HCT116 (cell line): ENCODE results near the gene SPX. TPM values are rescaled to one million over a fixed set of nuclear protein-coding genes. Genes with fewer than 3 reads are reported as not detected.

Source experiments
- ATAC-seq: fragments of 200-7000 bp; cut with Tn5 transposase; 2 replicates; pipeline ENCODE4 v1.9.1; 2020; ENCODE audit warnings: mild to moderate bottlenecking, moderate library complexity
- BruUV-seq: library from RNA; stranded (reverse); fragments of 400-500 nt; replicated peaks from 2 replicates; lab custom pipeline; 2021; lab: Mats Ljungman, UMichigan
- CTCF ChIA-PET: fragments of 300-600 bp; sonication (Branson Sonifier 250); formaldehyde crosslinking; loops from one replicate; lab custom pipeline; 2021; ENCODE audit warnings: antibody characterized with exemption; lab: Charles Lee
- POLR2A ChIA-PET: fragments of 300-600, 350-600 bp; sonication (Branson Sonifier 250); formaldehyde crosslinking; loops from one replicate; lab custom pipeline; 2021; ENCODE audit warnings: antibody characterized with exemption; lab: Charles Lee
- RAD21 ChIA-PET, 2 experiments: fragments of 300-600 bp; sonication (Branson Sonifier 250); formaldehyde crosslinking; loops; one replicate each; lab custom pipeline; 2023; ENCODE audit warnings: low total read pairs in 2 of 2; ENCODE audit not compliant: uncharacterized antibody in 2 of 2, unreplicated experiment in 2 of 2, low non-redundant PET in 1 of 2; lab: Charles Lee
- DNase-seq: peaks from one replicate; pipeline ENCODE4 v3.0.0-alpha.2; 2010; ENCODE audit warnings: low read depth, low spot score
- H2AFZ ChIP-seq: fragments of 200-600 bp; shearing (Covaris generic), sonication (generic); 2 replicates; pipeline ENCODE4 v1.6.1; 2017; ENCODE audit warnings: low read depth, mixed run types, mixed read lengths, antibody characterized with exemption, low read length; ENCODE audit not compliant: poor library complexity, severe bottlenecking
- H3K27ac ChIP-seq: 2 replicates; pipeline ENCODE4 v1.5.1; 2012; ENCODE audit warnings: low read depth, low read length
- H3K27me3 ChIP-seq: fragments of 200-600 bp; sonication (generic); 2 replicates; pipeline ENCODE4 v1.6.1; 2016; ENCODE audit warnings: mixed run types, low read length, mixed read lengths; ENCODE audit not compliant: insufficient read depth
- H3K36me3 ChIP-seq, 2 experiments: fragments of 200-500 bp in 1 of 2; fragments of 200-600 bp in 1 of 2; sonication (Bioruptor generic) in 1 of 2; sonication (generic) in 1 of 2; 2 replicates each; pipeline versions ENCODE4 v1.5.1 to v1.6.1; 2014 to 2016; ENCODE audit warnings: low read length in 2 of 2, inconsistent platforms in 1 of 2, mixed read lengths in 1 of 2, mixed run types in 1 of 2; ENCODE audit not compliant: insufficient read depth in 2 of 2, control insufficient read depth in 1 of 2
- H3K4me1 ChIP-seq, 2 experiments: fragments of 200-600 bp in 1 of 2; sonication (generic) in 1 of 2; 2 replicates each; pipeline versions ENCODE4 v1.5.1 to v1.6.1; 2012 to 2017; ENCODE audit warnings: low read length in 2 of 2, inconsistent platforms in 1 of 2, mild to moderate bottlenecking in 1 of 2, mixed read lengths in 1 of 2, mixed run types in 1 of 2, moderate library complexity in 1 of 2; ENCODE audit not compliant: insufficient read depth in 2 of 2, control insufficient read depth in 1 of 2
- H3K4me2 ChIP-seq: fragments of 200-600 bp; sonication (generic); 2 replicates; pipeline ENCODE4 v1.6.1; 2017; ENCODE audit warnings: mixed run types, low read length, mixed read lengths
- H3K4me3 ChIP-seq, 2 experiments: fragments of 200-600 bp in 1 of 2; sonication (generic) in 1 of 2; replicated peaks in 1 of 2; 2 replicates each; pipeline ENCODE4 v1.5.1; 2011 to 2016; ENCODE audit warnings: low read length in 2 of 2, control low read depth in 1 of 2, low read depth in 1 of 2, mild to moderate bottlenecking in 1 of 2, mixed read lengths in 1 of 2, mixed run types in 1 of 2
- H3K79me2 ChIP-seq: fragments of 200-600 bp; sonication (generic); 2 replicates; pipeline ENCODE4 v1.6.1; 2017; ENCODE audit warnings: mild to moderate bottlenecking, mixed run types, low read length, moderate library complexity, mixed read lengths; ENCODE audit not compliant: insufficient read depth
- H3K9ac ChIP-seq: fragments of 200-600 bp; sonication (generic); 2 replicates; pipeline ENCODE4 v1.6.1; 2016; ENCODE audit warnings: low read length, mixed read lengths
- H3K9me2 ChIP-seq: fragments of 200-600 bp; sonication (generic), shearing (Covaris generic); 2 replicates; pipeline ENCODE4 v1.6.1; 2017; ENCODE audit warnings: mixed run types, mild to moderate bottlenecking, moderate library complexity; ENCODE audit not compliant: insufficient read depth
- H3K9me3 ChIP-seq, 2 experiments: fragments of 200-500 bp in 1 of 2; fragments of 200-600 bp in 1 of 2; sonication (Bioruptor generic) in 1 of 2; sonication (generic) in 1 of 2; 2 replicates each; pipeline ENCODE4 v1.6.1; 2014 to 2017; ENCODE audit warnings: low read length in 2 of 2, mixed read lengths in 2 of 2, inconsistent platforms in 1 of 2, low read depth in 1 of 2, mild to moderate bottlenecking in 1 of 2, mixed run types in 1 of 2, moderate library complexity in 1 of 2; ENCODE audit not compliant: control insufficient read depth in 1 of 2, insufficient read depth in 1 of 2
- H4K20me1 ChIP-seq: fragments of 200-600 bp; sonication (generic), shearing (Covaris generic); 2 replicates; pipeline ENCODE4 v1.6.1; 2017; ENCODE audit warnings: mixed run types, mild to moderate bottlenecking, moderate library complexity; ENCODE audit not compliant: insufficient read depth
- ATF3 ChIP-seq: IDR thresholded peaks from 2 replicates; pipeline ENCODE4 v1.6.1; 2012
- CBX3 ChIP-seq: IDR thresholded peaks from 2 replicates; pipeline ENCODE4 v1.6.1; 2012; ENCODE audit warnings: low read depth
- CTCF ChIP-seq, 3 experiments: fragments of 200-600 bp in 1 of 3; sonication (generic) in 1 of 3; IDR thresholded peaks in 2 of 3; conservative IDR thresholded peaks in 1 of 3; 2 replicates each; pipeline ENCODE4 v1.5.1; 2012 to 2017; ENCODE audit warnings: low read depth in 2 of 3, low read length in 2 of 3, antibody characterized with exemption in 1 of 3, borderline replicate concordance in 1 of 3, control low read depth in 1 of 3, mild to moderate bottlenecking in 1 of 3, mixed read lengths in 1 of 3, mixed run types in 1 of 3, moderate library complexity in 1 of 3; ENCODE audit not compliant: insufficient read depth in 1 of 3
- EZH2 ChIP-seq: fragments of 200-600 bp; sonication (generic); IDR thresholded peaks from 2 replicates; pipeline ENCODE4 v1.6.1; 2017; ENCODE audit warnings: antibody characterized with exemption, mixed run types
- FOSL1 ChIP-seq: IDR thresholded peaks from 2 replicates; pipeline ENCODE4 v1.6.1; 2012; ENCODE audit warnings: low read depth
- POLR2AphosphoS5 ChIP-seq: IDR thresholded peaks from 2 replicates; pipeline ENCODE4 v1.6.1; 2011; ENCODE audit warnings: mild to moderate bottlenecking, low read depth, low read length, moderate library complexity
- REST ChIP-seq: IDR thresholded peaks from 2 replicates; pipeline ENCODE4 v1.6.1; 2012; ENCODE audit warnings: low read depth
- SIN3A ChIP-seq: IDR thresholded peaks from 2 replicates; pipeline ENCODE4 v1.6.1; 2012; ENCODE audit warnings: low read depth
- SP1 ChIP-seq: IDR thresholded peaks from 2 replicates; pipeline ENCODE4 v1.6.1; 2012; ENCODE audit warnings: low read depth
- TCF7L2 ChIP-seq: IDR thresholded peaks from 2 replicates; pipeline ENCODE4 v1.7.0; 2011; ENCODE audit warnings: borderline replicate concordance, inconsistent platforms; ENCODE audit not compliant: insufficient read depth, insufficient read length; ENCODE audit errors: extremely low read depth
- intact Hi-C: fragments of 100-400 bp; cut with micrococcal nuclease; formaldehyde crosslinking; loops from 2 replicates; pipeline ENCODE4 v1.10.0; 2022
- total RNA-seq: library from RNA; stranded (reverse); gene quantifications from one replicate; pipeline ENCODE4 v1.2.1, GENCODE V29; 2021; ENCODE audit not compliant: unreplicated experiment
- TF ChIP-seq, protein P1 (sequence below): IDR thresholded peaks from 2 replicates; pipeline ENCODE4 v1.6.1; 2011; ENCODE audit warnings: mild to moderate bottlenecking, low read length, moderate library complexity; ENCODE audit not compliant: insufficient replicate concordance; ENCODE audit errors: extremely low read depth

Gene SPX
- total RNA-seq, 1 experiment from 2014 or later: 0.76 TPM

DNA sequence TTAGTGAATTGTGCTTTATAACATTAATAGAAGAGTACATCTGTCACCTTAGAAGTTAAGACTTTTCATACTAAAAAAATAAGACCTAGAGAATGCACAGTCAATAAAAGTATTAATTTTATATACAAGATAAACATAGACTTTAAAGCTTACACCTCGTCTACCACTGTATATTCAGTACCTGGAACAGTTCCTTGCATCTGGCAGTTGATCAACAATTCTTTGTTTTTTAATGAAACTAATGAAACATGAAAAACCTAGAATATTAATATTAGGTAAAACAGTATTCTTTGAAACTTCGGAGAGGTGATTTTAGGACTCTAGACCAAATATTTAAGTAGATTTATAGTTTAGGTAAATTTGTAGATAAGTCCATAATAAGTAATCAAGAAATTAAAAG is 20.2 kb upstream of the SPX start:
- ATAC-seq (no peak), DNase-seq (no peak)
- H3K27me3 ChIP-seq: no peaks in the 10 kb centered on the region
- H3K27ac ChIP-seq: no peak overlapping the region
- RAD21 ChIA-PET: no interaction called here
- no peak overlapping the region for H3K9ac ChIP-seq
- no peak overlapping the region for H2AFZ ChIP-seq
- peaks cover 85% of the 10 kb centered on the region for H3K79me2 ChIP-seq
- no peaks in the 10 kb centered on the region for H4K20me1 ChIP-seq
- TF ChIP-seq ATF3: no peak
- POLR2A ChIA-PET: no interaction called here
- intact Hi-C loops: no loop called here
- CTCF ChIA-PET: no interaction called here
- no peak overlapping the region for H3K4me3 ChIP-seq
- H3K4me2 ChIP-seq: no peak overlapping the region
- no peaks in the 10 kb centered on the region for H3K9me2 ChIP-seq
- peaks cover 6 to 10% of the 10 kb centered on the region in 2 experiments; a peak in 3 of 4 replicates for H3K4me1 ChIP-seq
- BruUV-seq: no TSS peak
- peaks cover 0 to 5% of the 10 kb centered on the region in 2 experiments; a peak in 1 of 4 replicates for H3K36me3 ChIP-seq
- no peaks in the 10 kb centered on the region for H3K9me3 ChIP-seq

DNA sequence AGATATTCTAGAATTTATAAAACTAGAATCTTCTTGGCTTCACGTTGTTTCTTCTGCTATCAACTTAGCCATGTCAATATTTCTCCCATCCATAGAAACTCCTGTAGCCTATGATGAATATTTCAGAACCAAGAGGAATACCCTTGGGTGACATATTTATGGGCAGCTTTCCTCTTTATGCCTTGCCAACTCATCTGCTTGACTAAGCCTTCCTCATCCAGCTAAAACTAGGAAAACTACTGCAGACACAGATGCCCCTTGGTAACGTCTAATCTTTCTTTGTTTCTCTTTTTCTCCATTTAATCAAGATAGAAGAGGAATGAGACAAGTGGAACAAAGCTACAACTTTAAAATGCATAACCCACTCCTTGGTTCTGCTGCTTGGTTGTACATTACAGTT is 18.2 kb upstream of the SPX start:
- no peak overlapping the region for H3K4me2 ChIP-seq
- H3K9me2 ChIP-seq: no peaks in the 10 kb centered on the region
- peaks cover 0 to 5% of the 10 kb centered on the region in 2 experiments; a peak in 1 of 4 replicates for H3K36me3 ChIP-seq
- H3K9ac ChIP-seq: no peak overlapping the region
- no TSS peak for BruUV-seq
- peaks cover 2% of the 10 kb centered on the region in 2 experiments; a peak in 3 of 4 replicates for H3K4me1 ChIP-seq
- TF ChIP-seq POLR2AphosphoS5 (no peak), TCF7L2 (no peak), EZH2 (no peak), CBX3 (no peak), SP1 (no peak), REST (no peak), FOSL1 (no peak), SIN3A (no peak), CTCF (IDR thresholded peaks at IDR 0.05 in 2 of 3, conservative IDR thresholded peaks at IDR 0.05 in 1 of 3; ENCODE audit: borderline replicate concordance in 1 of 3, insufficient read depth in 1 of 3, low read depth in 2 of 3, low read length in 2 of 3) (no peak)
- TF ChIP-seq, protein P1, sequence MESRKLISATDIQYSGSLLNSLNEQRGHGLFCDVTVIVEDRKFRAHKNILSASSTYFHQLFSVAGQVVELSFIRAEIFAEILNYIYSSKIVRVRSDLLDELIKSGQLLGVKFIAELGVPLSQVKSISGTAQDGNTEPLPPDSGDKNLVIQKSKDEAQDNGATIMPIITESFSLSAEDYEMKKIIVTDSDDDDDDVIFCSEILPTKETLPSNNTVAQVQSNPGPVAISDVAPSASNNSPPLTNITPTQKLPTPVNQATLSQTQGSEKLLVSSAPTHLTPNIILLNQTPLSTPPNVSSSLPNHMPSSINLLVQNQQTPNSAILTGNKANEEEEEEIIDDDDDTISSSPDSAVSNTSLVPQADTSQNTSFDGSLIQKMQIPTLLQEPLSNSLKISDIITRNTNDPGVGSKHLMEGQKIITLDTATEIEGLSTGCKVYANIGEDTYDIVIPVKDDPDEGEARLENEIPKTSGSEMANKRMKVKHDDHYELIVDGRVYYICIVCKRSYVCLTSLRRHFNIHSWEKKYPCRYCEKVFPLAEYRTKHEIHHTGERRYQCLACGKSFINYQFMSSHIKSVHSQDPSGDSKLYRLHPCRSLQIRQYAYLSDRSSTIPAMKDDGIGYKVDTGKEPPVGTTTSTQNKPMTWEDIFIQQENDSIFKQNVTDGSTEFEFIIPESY: no peak
- TF ChIP-seq, all 23 proteins: peak for 0
- H4K20me1 ChIP-seq: no peaks in the 10 kb centered on the region
- intact Hi-C loops: no loop called here
- no peak for DNase-seq
- no peak for ATAC-seq
- H2AFZ ChIP-seq: no peak overlapping the region
- ChIA-PET CTCF (no interaction called here), RAD21 (no interaction called here), POLR2A (no interaction called here)
- H3K9me3 ChIP-seq: no peaks in the 10 kb centered on the region
- H3K27ac ChIP-seq: no peak overlapping the region
- H3K27me3 ChIP-seq: no peaks in the 10 kb centered on the region
- peaks cover 70% of the 10 kb centered on the region for H3K79me2 ChIP-seq
- no peak overlapping the region for H3K4me3 ChIP-seq
